HG02970 (cell line): ENCODE results near the gene LSM12.
"Not testable (repeated sequence)": the region's sequence is repeated elsewhere in the genome, so short reads cannot be mapped to it uniquely, and the experiment has no call there.

Experiments
- ATAC-seq: cut with Tn5 transposase; IDR thresholded peaks from one replicate; pipeline ENCODE4 v1.9.1; 2021; ENCODE audit warnings: mild to moderate bottlenecking, moderate library complexity, moderate number of reproducible peaks; ENCODE audit not compliant: unreplicated experiment, low FRiP score

The LSM12 gene

GRCh38 chr17:44008205-44008909 is 58.1 kb downstream of the LSM12 start:
- no peak for ATAC-seq

- ATAC-seq, result no peak
These were observed 58.9 kb downstream of the LSM12 start for GRCh38 chr17:44007346-44008204.

- peak; percentile 62 for ATAC-seq
These were observed 59.7 kb downstream of the LSM12 start for GRCh38 chr17:44006598-44007345.

DNA sequence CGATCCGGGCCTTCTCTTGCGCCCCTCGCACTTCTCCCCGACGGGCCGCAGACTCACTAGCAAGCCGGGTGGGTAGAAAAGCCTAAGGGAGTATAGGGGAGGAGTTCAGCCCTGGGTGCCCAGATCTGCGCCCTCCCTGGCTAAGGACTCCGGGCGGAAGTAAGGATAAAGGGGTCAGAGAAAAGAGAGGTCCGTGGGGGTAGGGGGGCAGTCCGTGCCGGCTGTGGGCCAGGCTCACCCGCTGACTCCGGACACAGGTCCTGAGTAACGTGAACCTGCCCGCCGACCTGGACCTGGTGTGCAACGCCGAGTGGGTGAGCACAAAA is 60.2 kb downstream of the LSM12 start:
- ATAC-seq, result peak; percentile 10

- ATAC-seq, result no peak
These were observed 60.8 kb downstream of the LSM12 start for GRCh38 chr17:44005527-44006271.

DNA sequence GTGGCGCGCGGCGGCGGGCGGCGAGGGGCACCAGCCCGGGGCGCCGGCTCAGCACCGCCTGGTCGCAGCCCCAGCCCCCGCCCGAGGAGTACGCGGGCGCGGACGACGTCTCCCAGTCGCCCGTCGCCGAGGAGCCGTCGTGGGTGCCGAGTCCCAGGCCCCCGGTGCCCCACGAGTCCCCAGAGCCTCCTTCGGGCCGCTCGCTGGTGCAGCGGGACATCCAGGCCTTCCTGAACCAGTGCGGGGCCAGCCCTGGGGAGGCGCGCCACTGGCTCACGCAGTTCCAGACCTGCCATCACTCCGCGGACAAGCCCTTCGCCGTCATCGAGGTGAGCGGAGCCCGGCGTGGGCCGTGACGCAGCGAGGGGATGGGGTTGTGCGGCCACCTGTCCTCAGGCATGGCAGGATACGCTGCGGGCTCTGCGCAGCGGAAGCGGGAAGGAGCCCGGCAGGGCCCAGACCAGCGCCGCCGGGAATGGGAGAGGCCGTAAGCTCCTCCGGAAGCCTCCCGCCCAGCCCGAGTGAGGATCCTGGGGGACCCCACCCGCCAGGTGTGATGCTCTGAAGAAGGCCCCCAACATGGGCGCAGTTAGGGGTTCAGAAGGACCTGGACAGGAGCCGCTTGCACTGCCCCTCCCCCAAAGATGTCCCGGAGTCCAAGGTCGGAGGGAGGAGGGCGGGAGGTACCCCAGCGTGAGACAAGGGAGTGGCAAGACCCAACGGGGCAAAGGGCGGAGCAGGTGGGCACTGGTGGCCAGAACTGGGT is 61.5 kb downstream of the LSM12 start:
- no peak for ATAC-seq

- ATAC-seq, result no peak
These were observed 62.3 kb downstream of the LSM12 start, which contains the start of gene NAGS for GRCh38 chr17:44004077-44004760. Gene NAGS (plus strand): TSS chr17:44004622. CDS start chr17:44004664, 42 bp downstream.

GRCh38 chr17:44002141-44002848 is 64.2 kb downstream of the LSM12 start:
- ATAC-seq, result no peak

- no peak for ATAC-seq
These were observed 65.0 kb downstream of the LSM12 start for GRCh38 chr17:44001461-44001920.

DNA sequence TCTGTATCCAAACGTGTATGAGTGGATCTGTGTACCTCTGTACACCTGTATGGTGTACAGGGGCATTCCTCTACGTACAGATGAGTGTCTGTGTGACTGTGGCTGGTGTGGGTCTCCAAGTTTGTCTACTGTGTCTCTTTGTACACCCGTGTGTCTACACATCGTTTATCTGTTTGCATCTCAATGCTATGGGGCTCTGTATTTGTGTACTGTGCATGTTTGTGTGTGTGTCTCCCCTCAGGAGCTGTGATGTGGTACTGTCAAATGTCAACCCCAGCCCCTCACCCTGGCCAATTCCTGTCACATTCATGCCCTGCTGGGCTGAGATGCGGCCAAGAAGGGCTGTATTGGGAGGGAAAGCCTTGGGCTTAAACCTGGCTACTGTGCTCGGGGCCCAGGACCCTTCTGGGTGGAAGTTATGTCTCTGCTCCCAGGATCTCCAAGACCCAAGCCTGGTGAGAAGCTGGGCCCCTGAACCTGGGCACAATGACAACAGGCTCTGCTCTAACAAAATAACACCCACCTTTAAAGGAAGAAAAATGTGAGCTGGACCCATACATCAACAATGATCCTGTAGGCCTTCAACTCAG is 65.5 kb downstream of the LSM12 start:
- ATAC-seq, result no peak

DNA sequence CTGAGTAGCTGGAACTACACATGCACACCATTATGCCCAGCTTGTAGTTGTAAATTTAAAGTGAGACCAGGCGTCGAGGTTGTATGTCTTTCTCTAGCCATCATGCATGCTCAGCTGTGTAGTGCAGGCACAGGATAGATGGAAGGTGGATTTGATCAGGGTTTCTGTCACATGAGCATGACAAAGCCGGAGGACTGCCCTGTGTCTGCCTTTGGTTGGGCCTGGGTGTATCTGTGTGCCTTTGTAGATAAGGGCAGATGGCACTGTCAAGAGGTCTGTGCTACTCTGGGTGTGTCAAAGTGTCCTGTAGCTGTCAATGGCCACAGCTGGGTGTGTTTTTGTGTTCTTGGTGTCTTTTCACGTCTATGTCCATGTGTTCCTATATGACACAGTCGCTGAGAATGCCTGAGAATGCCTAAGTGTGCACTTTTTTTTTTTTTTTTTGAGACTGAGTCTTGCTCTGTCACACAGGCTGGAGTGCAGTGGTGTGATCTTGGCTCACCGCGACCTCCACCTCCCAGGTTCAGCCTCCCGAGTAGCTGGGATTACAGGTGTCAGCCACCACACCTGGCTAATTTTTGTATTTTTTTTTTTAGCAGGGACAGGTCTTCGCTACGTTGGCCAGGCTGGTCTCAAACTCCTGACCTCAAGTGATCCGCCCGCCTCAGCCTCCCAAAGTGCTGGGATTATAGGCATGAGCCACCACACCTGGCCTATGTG is 66.2 kb downstream of the LSM12 start:
- no peak for ATAC-seq

DNA sequence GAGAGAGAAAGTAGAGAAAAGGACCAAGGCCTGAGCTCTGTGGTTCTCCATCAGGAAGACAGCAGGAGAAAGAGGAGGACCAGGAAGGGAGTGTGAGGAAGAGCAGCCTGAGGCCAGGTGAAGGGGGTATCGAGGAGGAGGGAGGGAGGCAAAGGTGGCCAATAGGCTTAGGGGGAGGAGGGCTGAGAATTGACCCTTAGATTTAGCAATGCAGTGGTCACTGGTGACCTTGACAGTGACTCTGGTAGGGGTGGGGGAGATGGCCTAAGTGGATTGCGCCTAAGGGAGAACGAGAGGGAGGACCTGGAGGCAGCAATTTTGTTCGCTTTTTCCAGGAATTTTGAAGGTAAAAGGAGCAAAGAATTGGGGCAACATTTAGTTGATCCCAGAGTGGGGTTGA is 67.4 kb downstream of the LSM12 start:
- ATAC-seq, result no peak

- ATAC-seq, result no peak
These were observed 67.9 kb downstream of the LSM12 start for GRCh38 chr17:43998552-43998951.

- ATAC-seq, result not testable (repeated sequence)
These were observed 69.3 kb downstream of the LSM12 start for GRCh38 chr17:43997180-43997579.

DNA sequence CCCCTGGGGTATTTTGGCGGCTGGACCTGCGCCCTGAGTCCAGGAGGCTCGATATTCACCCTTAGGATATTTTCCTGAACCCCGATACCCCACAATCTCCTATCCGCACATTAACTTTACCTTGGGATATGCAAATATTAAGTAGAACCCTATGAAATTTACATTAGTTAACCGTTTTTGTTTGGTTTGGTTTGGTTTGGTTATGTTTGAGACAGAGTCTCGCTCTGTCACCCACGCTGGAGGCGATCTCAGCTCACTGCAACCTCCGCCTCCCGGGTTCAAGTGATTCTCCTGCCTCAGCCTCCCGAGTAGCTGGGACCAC is 71.4 kb downstream of the LSM12 start:
- ATAC-seq, result no peak

DNA sequence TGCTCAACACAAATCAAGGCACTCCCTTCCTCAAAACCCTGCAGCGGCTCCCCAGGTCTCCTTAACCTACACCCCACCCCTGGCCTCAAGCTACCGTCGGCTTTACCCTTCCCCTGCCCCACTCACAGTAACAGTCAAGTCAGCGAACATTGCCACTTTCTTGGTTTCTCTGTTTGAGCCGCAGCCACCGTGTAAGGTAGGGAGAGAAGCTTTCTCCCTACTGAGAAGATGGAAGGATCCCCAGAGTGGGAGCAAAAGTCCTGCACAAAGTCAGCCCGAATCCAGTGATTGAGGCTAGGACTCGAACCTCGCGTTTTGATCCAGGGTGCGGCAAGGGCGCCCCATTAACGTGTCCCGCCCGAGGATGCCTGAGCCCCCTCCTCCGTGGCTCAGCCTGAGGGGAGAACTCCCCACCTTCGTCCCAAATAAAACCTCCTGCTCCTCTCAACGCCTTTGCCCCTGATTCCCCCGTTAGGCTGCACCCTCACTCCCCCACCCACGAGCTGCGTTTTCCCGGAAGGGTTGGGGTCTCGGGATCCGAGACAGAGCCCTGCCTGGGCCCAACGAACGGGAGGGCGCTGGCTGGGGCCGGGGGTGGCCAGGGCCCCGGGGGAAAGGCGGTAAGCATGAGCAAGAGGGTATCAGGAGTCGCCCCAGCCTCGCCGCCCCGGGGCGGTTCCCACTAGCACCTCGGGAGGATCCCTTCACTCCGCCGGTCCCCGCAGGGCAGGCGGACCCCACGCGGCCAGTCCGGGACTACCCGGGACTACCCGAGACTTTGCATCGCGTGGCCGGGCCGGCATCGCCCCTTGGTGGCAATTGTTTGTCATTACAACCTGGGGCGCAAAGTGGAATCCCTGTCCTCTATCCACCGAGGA is 72.0 kb downstream of the LSM12 start:
- ATAC-seq, result no peak

DNA sequence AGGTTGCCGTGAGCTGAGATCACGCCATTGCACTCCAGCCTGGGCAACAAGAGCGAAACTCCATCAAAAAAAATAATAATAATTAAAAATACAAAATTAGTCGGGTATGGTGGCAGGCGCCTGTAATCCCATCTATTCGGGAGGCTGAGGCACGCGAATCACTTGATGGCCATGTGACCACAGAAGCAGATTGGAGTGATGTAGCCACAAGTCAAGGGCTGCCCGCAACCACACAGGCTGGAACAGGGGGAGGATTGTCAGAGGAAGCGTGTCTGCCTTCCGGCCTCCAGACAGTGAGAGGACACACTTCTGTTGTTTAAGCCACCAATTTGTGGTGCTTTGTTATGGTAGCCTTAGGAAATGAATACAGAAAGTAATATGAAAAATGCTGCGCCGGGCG is 73.8 kb downstream of the LSM12 start:
- ATAC-seq, result no peak
